NCI-H1694 (cell line): ENCODE data around the gene PDGFRA.
A peak's percentile ranks its signal among the peaks of the same experiment; 100 is the strongest.
"Not testable (repeated sequence)": the region's sequence is repeated elsewhere in the genome, so short reads cannot be mapped to it uniquely, and the experiment has no call there.

ENCODE experiments used
- DNase-seq: peaks from one replicate; lab custom pipeline; 2025; lab: John Stamatoyannopoulos, UW

The PDGFRA gene

DNA sequence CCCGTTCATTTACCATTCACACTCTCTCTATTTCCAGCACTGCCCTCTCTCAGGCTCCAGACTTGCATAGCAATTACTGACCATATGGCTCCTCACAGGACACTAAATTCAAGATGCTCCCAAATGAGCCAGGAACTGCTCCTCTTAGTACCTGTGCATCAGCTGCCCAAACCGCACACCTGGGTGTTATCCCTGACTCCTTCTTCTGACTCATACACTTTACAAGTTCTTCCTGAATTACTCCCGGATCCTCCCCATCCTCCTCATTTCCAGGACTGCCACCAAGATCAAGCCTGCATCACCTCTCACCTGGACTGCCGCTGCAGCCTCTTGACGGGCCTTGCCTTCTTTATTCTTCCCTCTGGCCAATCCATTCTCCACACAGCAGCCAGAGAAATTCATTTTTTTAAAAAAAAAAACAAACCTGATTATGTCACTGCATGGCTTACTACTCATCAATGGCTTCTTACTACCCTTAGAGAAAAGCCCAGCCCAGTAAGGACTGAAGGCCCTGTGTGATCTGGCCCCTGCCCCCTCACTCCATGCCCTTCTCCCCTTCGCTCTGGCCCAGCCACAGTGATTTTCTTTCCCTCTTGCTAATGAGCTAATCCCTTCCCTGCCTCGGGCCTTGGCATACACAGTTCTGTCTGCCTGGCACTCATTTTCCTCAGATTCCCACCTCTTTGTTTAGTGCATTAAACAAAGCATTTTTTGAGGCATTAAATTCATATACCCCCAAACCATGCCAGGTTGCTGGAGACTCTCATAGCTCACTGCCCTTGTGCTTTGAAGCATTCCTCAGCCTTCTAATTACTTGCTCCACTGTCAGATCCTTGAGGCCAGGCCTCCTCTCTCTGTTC lies 92.0 kb downstream of the PDGFRA start:
- DNase-seq: no peak

DNA sequence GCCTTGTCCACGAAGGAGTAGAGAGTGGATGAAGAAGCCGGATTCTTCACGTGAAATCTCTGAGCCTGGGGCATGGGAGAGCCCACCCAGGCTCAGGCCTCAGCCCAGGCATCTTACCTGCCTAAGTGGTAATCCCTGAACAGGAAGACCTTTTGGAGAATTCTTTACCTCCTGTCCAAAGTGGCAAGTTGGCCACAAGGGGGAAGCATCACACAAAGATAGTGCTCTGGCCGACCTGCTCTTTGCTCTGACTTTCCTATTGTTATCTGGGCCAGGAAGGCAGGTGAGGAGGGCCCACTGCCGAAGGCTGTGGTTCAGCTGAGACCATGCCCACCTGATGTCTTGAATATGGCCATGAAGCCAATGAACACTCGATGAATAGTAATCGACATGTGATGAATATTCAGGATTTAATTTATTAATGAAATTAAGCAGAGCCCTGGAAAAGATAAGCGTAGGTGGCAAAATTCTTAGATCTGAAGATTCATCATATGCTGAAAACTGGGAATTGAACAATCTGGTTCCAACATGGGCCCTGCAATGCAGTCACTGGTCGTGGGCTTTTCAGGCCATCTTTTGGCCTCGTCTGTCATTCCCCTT lies 93.8 kb downstream of the PDGFRA start:
- peak; percentile 64 for DNase-seq

GRCh38 chr4:54330896-54331295 lies 101.8 kb downstream of the PDGFRA start:
- no peak for DNase-seq

- DNase-seq: no peak
These were observed 103.4 kb downstream of the PDGFRA start for GRCh38 chr4:54332542-54332941.

GRCh38 chr4:54333657-54334056 lies 104.6 kb downstream of the PDGFRA start:
- no peak for DNase-seq

DNA sequence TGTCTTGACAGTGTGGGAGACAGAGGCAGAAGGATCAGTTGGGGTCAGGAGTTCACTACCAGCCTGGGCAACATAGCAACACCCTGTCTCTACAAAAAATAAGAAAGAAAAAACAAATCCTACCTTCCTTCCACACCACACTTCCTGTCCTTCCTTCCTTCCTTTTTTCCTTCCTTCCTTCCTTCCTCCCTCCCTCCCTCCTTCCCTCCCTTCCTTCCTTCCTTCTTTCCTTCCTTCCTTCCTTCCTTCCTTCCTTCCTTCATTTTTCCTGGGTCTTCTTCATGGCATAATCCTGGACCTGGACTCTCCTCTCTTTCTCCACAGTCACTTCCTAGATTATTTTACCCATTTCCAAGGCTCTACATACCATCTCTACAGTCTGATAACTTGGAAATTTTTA lies 105.7 kb downstream of the PDGFRA start:
- DNase-seq: not testable (repeated sequence)

DNA sequence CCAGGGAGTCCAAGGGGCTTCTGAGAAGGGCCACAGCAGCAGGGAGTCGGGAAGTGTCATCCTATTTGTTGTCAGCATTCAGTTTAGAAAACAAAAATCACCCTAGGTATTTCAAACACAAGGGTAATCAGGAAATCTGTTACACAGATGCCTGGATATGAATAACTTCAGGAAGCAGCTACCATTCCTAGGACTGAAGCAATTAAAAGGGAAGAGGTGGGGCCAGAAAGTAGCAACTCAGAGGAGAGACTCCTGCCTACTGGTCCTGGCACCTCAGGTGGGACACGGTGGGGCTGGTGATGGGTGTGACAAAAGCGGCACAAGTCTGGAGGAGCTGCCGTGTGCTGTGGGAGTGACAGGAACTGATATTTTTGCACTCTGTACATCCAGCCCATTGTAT lies 107.9 kb downstream of the PDGFRA start:
- no peak for DNase-seq

- not testable (repeated sequence) for DNase-seq
These were observed 113.0 kb downstream of the PDGFRA start for GRCh38 chr4:54342067-54342466.
